ENCODE data around the gene YJU2.
A peak's percentile ranks its signal among the peaks of the same experiment; 100 is the strongest.

YJU2 gene

GRCh38 chr19:4301590-4302242, 54.8 kb downstream of the YJU2 start:
- DNase-seq, result no peak

- no peak for DNase-seq
Observed at GRCh38 chr19:4302243-4302640, 55.4 kb downstream of the YJU2 start, which contains the start of gene TMIGD2. TSS of gene TMIGD2 (minus strand) at chr19:4302389. CDS start at chr19:4302385, 4 bp downstream.

DNA sequence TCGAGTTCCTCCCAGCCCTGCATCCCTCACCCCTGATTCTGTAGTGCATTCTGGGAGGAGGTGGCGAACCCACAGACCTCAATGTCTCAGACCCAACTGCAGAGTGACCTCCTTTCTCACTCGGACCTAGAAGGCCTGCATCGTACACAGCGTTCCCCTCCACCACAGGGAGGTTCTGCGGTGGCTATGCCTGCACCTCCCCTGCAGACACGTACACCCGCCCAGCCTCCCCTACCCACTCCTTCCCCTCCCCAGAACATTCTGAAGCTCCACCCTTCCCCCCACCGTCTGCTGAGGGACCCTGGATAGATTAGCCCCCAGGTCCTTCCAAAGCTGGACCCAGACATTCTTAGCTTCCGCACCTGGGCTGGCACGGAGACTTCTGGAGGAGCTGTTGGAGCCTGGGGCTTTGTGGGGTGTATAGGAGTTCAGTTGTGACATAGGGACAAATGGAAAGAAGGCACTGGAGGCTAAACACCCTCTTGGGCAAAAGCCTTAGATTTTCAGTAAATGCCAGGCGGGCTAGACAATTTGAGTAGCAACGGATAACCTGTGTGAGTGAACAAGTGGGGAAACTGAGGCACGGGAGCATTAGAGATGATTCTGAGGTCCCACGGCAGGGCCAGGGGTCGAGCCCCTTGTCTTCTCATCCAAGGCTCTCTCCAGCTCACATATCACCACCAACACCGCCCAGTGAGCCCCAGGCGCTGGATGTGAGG, 57.1 kb downstream of the YJU2 start:
- no peak for DNase-seq

- DNase-seq, result peak; percentile 86
Observed at GRCh38 chr19:4304538-4305256, 57.8 kb downstream of the YJU2 start, which contains the start of gene FSD1. TSS of gene FSD1 (plus strand) at chr19:4304598. CDS start at chr19:4304747, 149 bp downstream.

- DNase-seq, result no peak
Observed at GRCh38 chr19:4305257-4305612, 58.4 kb downstream of the YJU2 start.

DNA sequence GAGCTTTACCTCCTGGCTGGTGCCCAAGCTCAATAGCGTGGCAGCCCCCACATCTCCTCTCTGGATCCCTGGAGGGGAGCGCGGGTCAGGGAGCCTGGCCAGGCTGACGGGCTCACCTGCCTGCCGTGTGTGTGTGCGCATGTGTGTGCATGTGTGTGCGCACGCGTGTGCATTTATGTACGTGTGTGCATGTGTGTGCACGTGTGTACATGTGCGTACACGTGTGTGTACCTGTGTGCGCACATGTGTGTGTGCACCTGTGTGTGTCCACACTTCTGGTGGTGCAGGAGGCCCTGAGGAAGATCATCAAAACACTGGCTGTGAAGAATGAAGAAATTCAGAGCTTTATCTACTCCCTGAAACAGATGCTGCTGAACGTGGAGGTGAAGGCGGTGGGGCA, 58.8 kb downstream of the YJU2 start:
- no peak for DNase-seq

DNA sequence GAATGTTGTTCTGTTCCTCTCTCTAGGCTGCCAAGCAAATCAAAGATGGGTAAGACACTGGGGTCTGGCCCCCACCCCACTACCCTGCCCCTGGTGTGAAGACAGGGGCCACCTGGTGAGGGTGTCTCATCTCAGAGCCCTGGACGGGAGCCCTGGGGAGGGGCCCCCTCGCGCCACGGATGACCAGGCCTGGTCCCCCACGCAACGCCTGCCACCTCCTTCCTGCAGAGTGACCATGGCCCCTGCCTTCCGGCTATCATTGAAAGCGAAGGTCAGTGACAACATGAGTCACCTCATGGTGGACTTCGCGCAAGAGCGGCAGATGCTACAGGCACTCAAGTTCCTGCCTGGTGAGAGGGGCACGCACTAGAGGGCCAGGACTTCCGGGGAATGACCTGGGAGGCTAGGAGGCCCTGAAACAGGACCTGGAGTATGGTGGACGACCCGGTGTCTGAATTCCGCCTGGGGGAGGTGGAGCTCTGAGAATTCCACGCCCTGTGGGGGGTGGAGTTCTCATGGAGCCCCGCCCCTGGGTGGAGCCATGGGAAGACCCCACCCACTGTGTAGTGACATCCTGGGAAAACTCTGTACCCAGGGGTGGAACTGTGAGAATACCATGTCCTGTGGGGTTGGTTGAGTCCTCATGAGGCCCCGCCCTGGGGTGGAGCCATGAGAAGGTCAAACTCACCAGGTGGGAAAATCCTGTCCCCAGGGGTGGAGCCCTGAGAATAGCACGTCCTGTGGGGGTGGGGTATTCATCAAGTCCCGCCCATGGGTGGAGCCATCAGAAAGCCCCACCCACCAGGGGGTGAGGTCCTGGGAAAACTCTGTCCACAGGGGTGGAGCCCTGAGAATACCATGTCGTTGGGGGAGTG, 63.6 kb downstream of the YJU2 start:
- peak; percentile 8 for DNase-seq

DNA sequence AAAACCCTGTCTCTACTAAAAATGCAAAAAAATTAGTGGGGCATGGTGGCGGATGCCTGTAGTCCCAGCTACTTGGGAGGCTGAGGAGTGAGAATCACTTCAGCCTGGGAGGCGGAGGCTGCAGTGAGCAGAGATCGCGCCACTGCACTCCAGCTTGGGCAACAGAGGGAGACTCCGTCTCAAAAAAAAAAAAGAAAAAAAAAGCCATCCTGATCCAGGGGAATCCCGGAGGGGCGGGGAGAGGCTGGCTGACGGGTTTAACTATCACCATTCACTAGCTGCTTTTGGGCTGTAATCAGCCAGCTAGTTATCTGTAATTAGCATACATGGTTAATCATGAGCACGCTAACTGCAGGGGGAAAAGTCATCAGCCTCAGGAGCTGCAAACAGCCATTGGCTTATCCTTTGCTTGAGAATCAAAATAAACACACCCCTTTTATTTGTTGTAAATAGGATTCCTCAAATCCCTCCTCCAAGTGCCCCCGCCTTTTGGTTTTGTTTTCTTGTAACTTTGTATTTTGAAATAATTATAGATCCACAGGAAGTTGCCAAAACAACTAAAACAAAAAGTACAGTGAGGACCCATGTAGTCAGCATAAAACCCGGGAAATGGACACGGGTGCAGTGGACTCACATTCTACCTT, 67.1 kb downstream of the YJU2 start:
- no peak for DNase-seq

- DNase-seq, result no peak
Observed at GRCh38 chr19:4316956-4317355, 70.1 kb downstream of the YJU2 start.

DNA sequence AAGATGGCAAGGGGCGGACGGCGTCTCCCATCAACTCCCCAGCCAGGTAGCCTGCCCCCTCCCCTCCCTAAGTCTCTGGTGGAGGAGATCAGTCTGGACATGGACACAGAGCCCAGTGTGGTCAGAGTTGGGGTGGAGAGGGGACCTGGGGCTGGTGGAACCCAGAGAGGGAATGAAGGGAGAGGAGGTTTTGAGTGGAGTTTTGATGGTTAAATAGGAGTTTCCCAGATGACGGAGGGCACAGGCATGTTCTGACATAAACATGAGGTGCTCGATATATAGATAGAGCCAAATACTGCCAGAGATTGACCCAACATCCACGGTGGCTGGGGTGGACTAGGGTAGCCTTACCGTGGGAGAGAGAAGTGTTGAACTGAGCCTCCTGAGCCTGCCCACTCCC, 71.6 kb downstream of the YJU2 start:
- no peak for DNase-seq

All from activated CD4-positive, alpha-beta T cell treated with anti-CD3 and anti-CD28 coated beads, Interleukin-10, Interleukin-2, amounts not matched to agents 100 ng/mL and 50 ng/mL, durations not matched to agents 16 hours and 8 hours (primary cell).